OCI-LY1 (cell line): ENCODE measurements around the gene DENND4A.

Experiments used
- H2AFZ ChIP-seq: fragments of 200-600 bp; sonication (generic), shearing (Covaris generic); 2 replicates; pipeline ENCODE4 v1.6.0; 2014; ENCODE audit warnings: antibody characterized with exemption, mild to moderate bottlenecking, low read length
- H3F3A ChIP-seq: fragments of 200-600 bp; sonication (generic), shearing (Covaris generic); 2 replicates; pipeline ENCODE4 v1.6.0; 2014; ENCODE audit warnings: mild to moderate bottlenecking, antibody characterized with exemption, low read length, moderate library complexity; ENCODE audit not compliant: insufficient read depth
- H3K27ac ChIP-seq: fragments of 200-600 bp; sonication (generic); 2 replicates; pipeline ENCODE4 v1.5.1; 2014; ENCODE audit warnings: low read length, mixed run types, mild to moderate bottlenecking, low read depth; ENCODE audit not compliant: poor library complexity, severe bottlenecking
- H3K27me3 ChIP-seq: fragments of 200-600 bp; sonication (generic); 2 replicates; pipeline ENCODE4 v1.6.0; 2014; ENCODE audit warnings: antibody characterized with exemption, mild to moderate bottlenecking, low read length, moderate library complexity; ENCODE audit not compliant: insufficient read depth
- H3K36me3 ChIP-seq: fragments of 200-600 bp; sonication (generic); 2 replicates; pipeline ENCODE4 v1.6.1; 2014; ENCODE audit warnings: mild to moderate bottlenecking, antibody characterized with exemption, low read length, moderate library complexity, mixed read lengths; ENCODE audit not compliant: insufficient read depth
- H3K4me1 ChIP-seq: fragments of 200-600 bp; sonication (generic); 2 replicates; pipeline ENCODE4 v1.5.1; 2014; ENCODE audit warnings: mild to moderate bottlenecking, low read length, moderate library complexity; ENCODE audit not compliant: insufficient read depth, severe bottlenecking
- H3K4me2 ChIP-seq: fragments of 200-600 bp; sonication (generic), shearing (Covaris generic); 2 replicates; pipeline ENCODE4 v1.6.1; 2014; ENCODE audit warnings: low read length
- H3K4me3 ChIP-seq: fragments of 200-600 bp; sonication (generic); 2 replicates; pipeline ENCODE4 v1.5.1; 2014; ENCODE audit warnings: low read length, low read depth, mild to moderate bottlenecking, mixed read lengths; ENCODE audit not compliant: poor library complexity, severe bottlenecking
- H3K79me2 ChIP-seq: fragments of 200-600 bp; shearing (Covaris generic); 2 replicates; pipeline ENCODE4 v1.6.1; 2016; ENCODE audit warnings: mixed run types, low read length, mixed read lengths; ENCODE audit not compliant: insufficient read depth
- H3K9ac ChIP-seq: fragments of 200-600 bp; sonication (generic), shearing (Covaris generic); 2 replicates; pipeline ENCODE4 v1.6.1; 2014; ENCODE audit warnings: mild to moderate bottlenecking, low read length, mixed read lengths
- H3K9me2 ChIP-seq: fragments of 200-600 bp; sonication (generic), shearing (Covaris generic); 2 replicates; pipeline ENCODE4 v1.6.1; 2014; ENCODE audit warnings: low read depth, mild to moderate bottlenecking, low read length, mixed read lengths
- H3K9me3 ChIP-seq: fragments of 200-600 bp; shearing (Covaris generic); 2 replicates; pipeline ENCODE4 v1.6.1; 2014; ENCODE audit warnings: low read length, mixed read lengths
- H4K20me1 ChIP-seq: fragments of 200-600 bp; sonication (generic), shearing (Covaris generic); 2 replicates; pipeline ENCODE4 v1.6.0; 2016; ENCODE audit warnings: mild to moderate bottlenecking, low read length; ENCODE audit not compliant: insufficient read depth
- EZH2 ChIP-seq: fragments of 200-600 bp; sonication (generic), shearing (Covaris generic); IDR thresholded peaks from 2 replicates; pipeline ENCODE4 v1.8.0; 2017; ENCODE audit warnings: borderline replicate concordance, mixed run types, mild to moderate bottlenecking, antibody characterized with exemption, low read length, moderate library complexity, mixed read lengths
- TF ChIP-seq, protein P1 (sequence below): fragments of 200-600 bp; sonication (generic), shearing (Covaris generic); IDR thresholded peaks from 2 replicates; pipeline ENCODE4 v1.5.1; 2017; ENCODE audit warnings: mild to moderate bottlenecking, antibody characterized with exemption, low read length, moderate library complexity, mixed read lengths

The DENND4A gene

DNA sequence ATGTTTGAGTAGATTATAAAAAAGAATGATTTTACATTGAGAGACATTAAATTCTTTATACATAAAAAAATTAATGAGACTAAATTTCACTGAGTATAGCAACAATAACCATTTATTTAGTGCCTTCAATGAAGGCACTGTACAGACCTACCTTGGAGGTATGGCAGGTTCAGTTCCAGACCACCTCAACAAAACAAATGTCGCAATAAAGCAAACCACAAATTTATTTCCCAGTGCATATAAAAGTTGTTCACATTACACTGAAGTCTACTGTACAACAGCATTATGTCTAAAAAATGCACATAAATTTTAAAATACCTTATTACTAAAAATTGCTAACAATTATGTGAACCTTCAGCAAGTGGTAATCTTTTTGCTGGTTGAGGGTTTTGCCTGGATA, 111.5 kb downstream of the DENND4A start:
- no peaks in the 10 kb centered on the region for H3F3A ChIP-seq

GRCh38 chr15:65676123-65676522, 116.0 kb downstream of the DENND4A start:
- H3K27ac ChIP-seq: no peak overlapping the region
- H3K9me3 ChIP-seq: no peaks in the 10 kb centered on the region
- H3K4me1 ChIP-seq: no peaks in the 10 kb centered on the region
- H4K20me1 ChIP-seq: no peaks in the 10 kb centered on the region
- H3K9ac ChIP-seq: no peak overlapping the region
- no peaks in the 10 kb centered on the region for H3F3A ChIP-seq
- H3K27me3 ChIP-seq: no peaks in the 10 kb centered on the region
- H2AFZ ChIP-seq: no peak overlapping the region
- no peak overlapping the region for H3K4me2 ChIP-seq
- H3K36me3 ChIP-seq: peaks cover 9% of the 10 kb centered on the region
- H3K4me3 ChIP-seq: no peak overlapping the region
- no peak for TF ChIP-seq EZH2
- TF ChIP-seq, protein P1, sequence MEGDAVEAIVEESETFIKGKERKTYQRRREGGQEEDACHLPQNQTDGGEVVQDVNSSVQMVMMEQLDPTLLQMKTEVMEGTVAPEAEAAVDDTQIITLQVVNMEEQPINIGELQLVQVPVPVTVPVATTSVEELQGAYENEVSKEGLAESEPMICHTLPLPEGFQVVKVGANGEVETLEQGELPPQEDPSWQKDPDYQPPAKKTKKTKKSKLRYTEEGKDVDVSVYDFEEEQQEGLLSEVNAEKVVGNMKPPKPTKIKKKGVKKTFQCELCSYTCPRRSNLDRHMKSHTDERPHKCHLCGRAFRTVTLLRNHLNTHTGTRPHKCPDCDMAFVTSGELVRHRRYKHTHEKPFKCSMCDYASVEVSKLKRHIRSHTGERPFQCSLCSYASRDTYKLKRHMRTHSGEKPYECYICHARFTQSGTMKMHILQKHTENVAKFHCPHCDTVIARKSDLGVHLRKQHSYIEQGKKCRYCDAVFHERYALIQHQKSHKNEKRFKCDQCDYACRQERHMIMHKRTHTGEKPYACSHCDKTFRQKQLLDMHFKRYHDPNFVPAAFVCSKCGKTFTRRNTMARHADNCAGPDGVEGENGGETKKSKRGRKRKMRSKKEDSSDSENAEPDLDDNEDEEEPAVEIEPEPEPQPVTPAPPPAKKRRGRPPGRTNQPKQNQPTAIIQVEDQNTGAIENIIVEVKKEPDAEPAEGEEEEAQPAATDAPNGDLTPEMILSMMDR: no peak
- no peaks in the 10 kb centered on the region for H3K79me2 ChIP-seq
- no peaks in the 10 kb centered on the region for H3K9me2 ChIP-seq

More for the DNA sequence above, 111.5 kb downstream of the DENND4A start:
- Histone ChIP-seq H3K9me3 (no peaks in the 10 kb centered on the region), H2AFZ (no peak overlapping the region), H3K4me3 (no peak overlapping the region), H3K27me3 (no peaks in the 10 kb centered on the region), H3K36me3 (no peaks in the 10 kb centered on the region), H3K4me1 (no peaks in the 10 kb centered on the region), H3K9ac (no peak overlapping the region), H3K4me2 (no peak overlapping the region), H4K20me1 (no peaks in the 10 kb centered on the region), H3K27ac (no peak overlapping the region), H3K9me2 (no peaks in the 10 kb centered on the region), H3K79me2 (no peaks in the 10 kb centered on the region)
- TF ChIP-seq EZH2: no peak
- TF ChIP-seq, protein P1: no peak

DNA sequence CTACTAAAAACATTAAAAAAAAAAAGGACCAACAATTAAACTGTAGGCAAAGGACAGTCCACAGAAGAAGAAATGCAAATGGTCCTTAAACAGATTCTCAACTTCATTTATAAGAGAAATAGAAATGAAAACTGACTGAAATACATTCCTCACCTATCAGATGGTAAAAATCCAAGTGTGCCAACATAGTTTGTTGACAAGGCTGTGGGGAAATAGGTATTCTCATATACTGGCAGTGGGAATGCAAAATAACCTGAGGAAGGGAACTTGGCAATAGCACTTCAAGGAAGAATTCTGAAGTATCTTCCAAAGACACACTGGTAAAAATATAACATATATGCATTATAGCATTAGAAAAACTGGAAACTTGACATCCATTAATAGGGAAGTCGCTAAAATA, 116.5 kb downstream of the DENND4A start:
- Histone ChIP-seq H2AFZ (no peak overlapping the region), H3K79me2 (no peaks in the 10 kb centered on the region), H3K9me2 (no peaks in the 10 kb centered on the region), H3F3A (no peaks in the 10 kb centered on the region), H3K9me3 (no peaks in the 10 kb centered on the region), H3K36me3 (peaks cover 15% of the 10 kb centered on the region), H3K4me1 (no peaks in the 10 kb centered on the region), H3K4me3 (no peak overlapping the region), H3K9ac (no peak overlapping the region), H3K27me3 (no peaks in the 10 kb centered on the region), H3K4me2 (no peak overlapping the region), H3K27ac (no peak overlapping the region), H4K20me1 (no peaks in the 10 kb centered on the region)
- no peak for TF ChIP-seq EZH2
- TF ChIP-seq, protein P1: no peak
